HCT116 (cell line): ENCODE data around the gene SC5D.

Source experiments
- EZH2 ChIP-seq: fragments of 200-600 bp; sonication (generic); IDR thresholded peaks from 2 replicates; pipeline ENCODE4 v1.6.1; 2017; ENCODE audit warnings: antibody characterized with exemption, mixed run types
- EZH2phosphoT487 ChIP-seq: fragments of 200-600 bp; IDR thresholded peaks from 2 replicates; pipeline ENCODE4 v1.6.1; 2018; ENCODE audit warnings: antibody characterized with exemption, borderline replicate concordance
- MAX ChIP-seq: IDR thresholded peaks from 2 replicates; pipeline ENCODE4 v1.6.1; 2012
- POLR2A ChIP-seq: IDR thresholded peaks from 2 replicates; pipeline ENCODE4 v1.7.0; 2011; ENCODE audit warnings: borderline replicate concordance; ENCODE audit not compliant: insufficient read depth, insufficient read length; ENCODE audit errors: extremely low read depth
- POLR2AphosphoS5 ChIP-seq: IDR thresholded peaks from 2 replicates; pipeline ENCODE4 v1.6.1; 2011; ENCODE audit warnings: mild to moderate bottlenecking, low read depth, low read length, moderate library complexity
- SRF ChIP-seq: IDR thresholded peaks from 2 replicates; pipeline ENCODE4 v1.6.1; 2012; ENCODE audit warnings: low read depth
- TF ChIP-seq, protein P1 (sequence below), 3 experiments: fragments of 200-600 bp in 1 of 3; sonication (generic) in 1 of 3; IDR thresholded peaks in 2 of 3; conservative IDR thresholded peaks in 1 of 3; 2 replicates each; pipeline ENCODE4 v1.5.1; 2012 to 2017; ENCODE audit warnings: low read depth in 2 of 3, low read length in 2 of 3, antibody characterized with exemption in 1 of 3, borderline replicate concordance in 1 of 3, control low read depth in 1 of 3, mild to moderate bottlenecking in 1 of 3, mixed read lengths in 1 of 3, mixed run types in 1 of 3, moderate library complexity in 1 of 3; ENCODE audit not compliant: insufficient read depth in 1 of 3
- TF ChIP-seq, protein P2 (sequence below): IDR thresholded peaks from 2 replicates; pipeline ENCODE4 v1.6.1; 2011; ENCODE audit warnings: mild to moderate bottlenecking, low read length, moderate library complexity; ENCODE audit not compliant: insufficient replicate concordance; ENCODE audit errors: extremely low read depth
- TF ChIP-seq, protein P3 (sequence below): IDR thresholded peaks from 2 replicates; pipeline ENCODE4 v1.6.1; 2012

- TF ChIP-seq POLR2A (no peak), SRF (no peak), POLR2AphosphoS5 (no peak), MAX (no peak), EZH2phosphoT487 (no peak), EZH2 (no peak)
- TF ChIP-seq, protein P1, sequence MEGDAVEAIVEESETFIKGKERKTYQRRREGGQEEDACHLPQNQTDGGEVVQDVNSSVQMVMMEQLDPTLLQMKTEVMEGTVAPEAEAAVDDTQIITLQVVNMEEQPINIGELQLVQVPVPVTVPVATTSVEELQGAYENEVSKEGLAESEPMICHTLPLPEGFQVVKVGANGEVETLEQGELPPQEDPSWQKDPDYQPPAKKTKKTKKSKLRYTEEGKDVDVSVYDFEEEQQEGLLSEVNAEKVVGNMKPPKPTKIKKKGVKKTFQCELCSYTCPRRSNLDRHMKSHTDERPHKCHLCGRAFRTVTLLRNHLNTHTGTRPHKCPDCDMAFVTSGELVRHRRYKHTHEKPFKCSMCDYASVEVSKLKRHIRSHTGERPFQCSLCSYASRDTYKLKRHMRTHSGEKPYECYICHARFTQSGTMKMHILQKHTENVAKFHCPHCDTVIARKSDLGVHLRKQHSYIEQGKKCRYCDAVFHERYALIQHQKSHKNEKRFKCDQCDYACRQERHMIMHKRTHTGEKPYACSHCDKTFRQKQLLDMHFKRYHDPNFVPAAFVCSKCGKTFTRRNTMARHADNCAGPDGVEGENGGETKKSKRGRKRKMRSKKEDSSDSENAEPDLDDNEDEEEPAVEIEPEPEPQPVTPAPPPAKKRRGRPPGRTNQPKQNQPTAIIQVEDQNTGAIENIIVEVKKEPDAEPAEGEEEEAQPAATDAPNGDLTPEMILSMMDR (IDR thresholded peaks at IDR 0.05 in 2 of 3, conservative IDR thresholded peaks at IDR 0.05 in 1 of 3; ENCODE audit: borderline replicate concordance in 1 of 3, insufficient read depth in 1 of 3, low read depth in 2 of 3, low read length in 2 of 3) = no peak
- TF ChIP-seq, protein P2, sequence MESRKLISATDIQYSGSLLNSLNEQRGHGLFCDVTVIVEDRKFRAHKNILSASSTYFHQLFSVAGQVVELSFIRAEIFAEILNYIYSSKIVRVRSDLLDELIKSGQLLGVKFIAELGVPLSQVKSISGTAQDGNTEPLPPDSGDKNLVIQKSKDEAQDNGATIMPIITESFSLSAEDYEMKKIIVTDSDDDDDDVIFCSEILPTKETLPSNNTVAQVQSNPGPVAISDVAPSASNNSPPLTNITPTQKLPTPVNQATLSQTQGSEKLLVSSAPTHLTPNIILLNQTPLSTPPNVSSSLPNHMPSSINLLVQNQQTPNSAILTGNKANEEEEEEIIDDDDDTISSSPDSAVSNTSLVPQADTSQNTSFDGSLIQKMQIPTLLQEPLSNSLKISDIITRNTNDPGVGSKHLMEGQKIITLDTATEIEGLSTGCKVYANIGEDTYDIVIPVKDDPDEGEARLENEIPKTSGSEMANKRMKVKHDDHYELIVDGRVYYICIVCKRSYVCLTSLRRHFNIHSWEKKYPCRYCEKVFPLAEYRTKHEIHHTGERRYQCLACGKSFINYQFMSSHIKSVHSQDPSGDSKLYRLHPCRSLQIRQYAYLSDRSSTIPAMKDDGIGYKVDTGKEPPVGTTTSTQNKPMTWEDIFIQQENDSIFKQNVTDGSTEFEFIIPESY = no peak
- TF ChIP-seq, protein P3, sequence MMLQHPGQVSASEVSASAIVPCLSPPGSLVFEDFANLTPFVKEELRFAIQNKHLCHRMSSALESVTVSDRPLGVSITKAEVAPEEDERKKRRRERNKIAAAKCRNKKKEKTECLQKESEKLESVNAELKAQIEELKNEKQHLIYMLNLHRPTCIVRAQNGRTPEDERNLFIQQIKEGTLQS = no peak
Measured at GRCh38 chr11:121282886-121283502, 9.6 kb upstream of the SC5D start.
